ENCODE results near the gene GALM.

- TF ChIP-seq CTCF (IDR thresholded peaks at IDR 0.05; ENCODE audit: low read depth, low read length), result no peak
- TF ChIP-seq EZH2phosphoT487 (IDR thresholded peaks at IDR 0.05; ENCODE audit: low read depth), result no peak
Observed at GRCh38 chr2:38666556-38666910, 619 bp downstream of the GALM start.

Data from OCI-LY3 (cell line).